Measurements from ENCODE around the gene RFESD. TPM values are rescaled to one million over a fixed set of nuclear protein-coding genes. Genes with fewer than 3 reads are reported as not detected.

RFESD gene
- total and polyA plus RNA-seq, 2 of the 13 experiments (the other 11 are each of a cell fraction or from before 2014, with no cell fraction given): 1.1 to 2.2 TPM

- TF ChIP-seq ZSCAN5A (CRISPR knock-in tag; IDR thresholded peaks at IDR 0.05; ENCODE audit: borderline replicate concordance) (peak; percentile 77; the same call in 1 of the 2 replicates), KLF9 (CRISPR knock-in tag; IDR thresholded peaks at IDR 0.05; ENCODE audit: low read depth) (no peak), FUBP1 (CRISPR knock-in tag; IDR thresholded peaks at IDR 0.05; ENCODE audit: borderline replicate concordance) (no peak), DZIP1 (CRISPR knock-in tag; IDR thresholded peaks at IDR 0.05) (no peak), ZNF549 (CRISPR knock-in tag; IDR thresholded peaks at IDR 0.05) (no peak), ZNF747 (CRISPR knock-in tag; IDR thresholded peaks at IDR 0.05; ENCODE audit: borderline replicate concordance) (peak; percentile 89; the same call in 1 of the 2 replicates), ZNF644 (CRISPR knock-in tag; IDR thresholded peaks at IDR 0.05; ENCODE audit: low read depth) (peak; percentile 36; the same call in 1 of the 2 replicates), JARID2 (CRISPR knock-in tag; IDR thresholded peaks at IDR 0.05; ENCODE audit: insufficient replicate concordance) (peak; percentile 87), MXD1 (CRISPR knock-in tag; IDR thresholded peaks at IDR 0.05) (no peak; the same call in 1 of the 2 replicates), ZNF335 (CRISPR knock-in tag; IDR thresholded peaks at IDR 0.05) (peak; percentile 64; the same call in 1 of the 2 replicates), SRY (CRISPR knock-in tag; IDR thresholded peaks at IDR 0.05) (no peak), SIX1 (CRISPR knock-in tag; IDR thresholded peaks at IDR 0.05; ENCODE audit: borderline replicate concordance) (no peak; the same call in 1 of the 2 replicates), KDM5A (IDR thresholded peaks at IDR 0.05; ENCODE audit: borderline replicate concordance, low read length) (no peak), NFYB (CRISPR knock-in tag; IDR thresholded peaks at IDR 0.05) (peak; percentile 49; the same call in 1 of the 2 replicates), THAP9 (CRISPR knock-in tag; IDR thresholded peaks at IDR 0.05; ENCODE audit: borderline replicate concordance) (peak; percentile 57; the same call in 1 of the 2 replicates)
Observed at GRCh38 chr5:95646569-95647431, at the start of gene RFESD (continued).
